Mesothelial cell of epicardium (in vitro differentiated cells): Measurements from ENCODE around the gene CTNNA2. TPM values are rescaled to one million over a fixed set of nuclear protein-coding genes. Genes with fewer than 3 reads are reported as not detected.

ENCODE experiments used
- DNase-seq, 2 experiments: peaks; one replicate each; pipeline ENCODE4 v3.0.0; 2021; ENCODE audit warnings: low spot score in 2 of 2; ENCODE audit not compliant: unreplicated experiment in 2 of 2
- H3K27ac Mint-ChIP-seq: 2 replicates; pipeline ENCODE4 v1.8.0; 2021; ENCODE audit warnings: mixed read lengths
- H3K27me3 Mint-ChIP-seq: 2 replicates; pipeline ENCODE4 v1.8.0; 2021; ENCODE audit warnings: low read depth, mixed read lengths
- H3K36me3 Mint-ChIP-seq: 2 replicates; pipeline ENCODE4 v1.8.0; 2021; ENCODE audit warnings: mixed read lengths
- H3K4me1 Mint-ChIP-seq: 2 replicates; pipeline ENCODE4 v1.8.0; 2021; ENCODE audit warnings: mixed read lengths
- H3K4me3 Mint-ChIP-seq: 2 replicates; pipeline ENCODE4 v1.8.0; 2021; ENCODE audit warnings: mild to moderate bottlenecking, moderate library complexity, mixed read lengths
- H3K9me3 Mint-ChIP-seq: 2 replicates; pipeline ENCODE4 v1.8.0; 2021; ENCODE audit warnings: mixed read lengths
- total RNA-seq: library from RNA; stranded (reverse); gene quantifications from 3 replicates; pipeline ENCODE4 v1.2.1, GENCODE V29; 2021
- TF ChIP-seq, protein P1 (sequence below): fragments of 200-600 bp; sonication (generic); IDR thresholded peaks from one replicate; pipeline ENCODE4 v1.5.0; 2021; ENCODE audit warnings: antibody characterized with exemption; ENCODE audit not compliant: unreplicated experiment

Gene CTNNA2
- total RNA-seq, 1 donor from 2014 or later: 4.9 TPM

DNA sequence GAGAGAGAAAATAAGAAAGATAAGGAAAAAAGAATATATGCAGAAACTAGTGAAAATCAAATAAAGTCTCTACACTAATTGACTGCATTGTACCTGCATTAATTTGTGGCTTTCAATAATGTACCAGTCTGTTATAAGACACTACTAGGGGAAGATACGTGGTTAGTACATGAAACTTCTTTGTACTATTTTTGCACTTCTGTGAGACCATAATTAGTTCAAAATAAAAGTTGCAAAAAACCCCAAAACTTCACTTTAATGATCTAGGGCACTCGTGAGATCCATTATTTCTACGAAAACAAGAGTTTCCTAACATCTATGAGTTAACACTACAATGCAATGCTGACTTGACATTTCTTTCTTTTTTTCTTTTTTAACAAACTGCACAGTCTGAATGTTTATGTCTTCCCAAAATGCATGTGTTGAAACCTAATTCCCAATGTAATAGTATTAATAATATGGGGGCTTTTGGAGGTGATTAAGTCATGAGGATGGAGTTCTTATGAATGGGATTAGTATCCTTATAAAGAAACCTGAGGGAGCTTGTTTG, 954.5 kb downstream of the CTNNA2 start:
- Mint-ChIP-seq H3K27me3 (no peaks in the 10 kb centered on the region), H3K27ac (no peak overlapping the region), H3K4me1 (peaks cover 2% of the 10 kb centered on the region), H3K4me3 (no peak overlapping the region), H3K36me3 (peaks cover 18% of the 10 kb centered on the region), H3K9me3 (peaks cover 42% of the 10 kb centered on the region)
- DNase-seq: no peak
- TF ChIP-seq, protein P1, sequence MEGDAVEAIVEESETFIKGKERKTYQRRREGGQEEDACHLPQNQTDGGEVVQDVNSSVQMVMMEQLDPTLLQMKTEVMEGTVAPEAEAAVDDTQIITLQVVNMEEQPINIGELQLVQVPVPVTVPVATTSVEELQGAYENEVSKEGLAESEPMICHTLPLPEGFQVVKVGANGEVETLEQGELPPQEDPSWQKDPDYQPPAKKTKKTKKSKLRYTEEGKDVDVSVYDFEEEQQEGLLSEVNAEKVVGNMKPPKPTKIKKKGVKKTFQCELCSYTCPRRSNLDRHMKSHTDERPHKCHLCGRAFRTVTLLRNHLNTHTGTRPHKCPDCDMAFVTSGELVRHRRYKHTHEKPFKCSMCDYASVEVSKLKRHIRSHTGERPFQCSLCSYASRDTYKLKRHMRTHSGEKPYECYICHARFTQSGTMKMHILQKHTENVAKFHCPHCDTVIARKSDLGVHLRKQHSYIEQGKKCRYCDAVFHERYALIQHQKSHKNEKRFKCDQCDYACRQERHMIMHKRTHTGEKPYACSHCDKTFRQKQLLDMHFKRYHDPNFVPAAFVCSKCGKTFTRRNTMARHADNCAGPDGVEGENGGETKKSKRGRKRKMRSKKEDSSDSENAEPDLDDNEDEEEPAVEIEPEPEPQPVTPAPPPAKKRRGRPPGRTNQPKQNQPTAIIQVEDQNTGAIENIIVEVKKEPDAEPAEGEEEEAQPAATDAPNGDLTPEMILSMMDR: no peak

DNA sequence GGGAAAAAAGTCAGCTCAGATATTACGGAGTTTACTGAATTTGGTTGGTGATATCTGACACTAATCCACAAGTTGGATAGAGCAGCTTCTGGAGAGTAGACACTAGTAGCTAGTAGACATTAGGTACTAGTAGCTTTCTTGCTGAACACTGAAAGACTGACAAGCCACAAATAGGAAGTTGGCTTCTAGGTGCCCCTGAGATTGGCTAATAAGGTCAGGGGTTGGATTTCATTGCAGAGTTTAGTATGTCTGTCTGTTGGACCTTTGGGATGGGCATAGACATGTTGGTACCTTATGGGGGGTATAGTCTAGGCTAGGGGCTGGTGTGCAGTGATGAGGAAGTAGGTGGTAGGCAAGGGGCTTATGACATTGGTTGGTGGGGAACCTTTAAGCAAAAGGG, 956.6 kb downstream of the CTNNA2 start:
- no peak overlapping the region for H3K4me3 Mint-ChIP-seq
- peaks cover 6% of the 10 kb centered on the region for H3K4me1 Mint-ChIP-seq
- H3K9me3 Mint-ChIP-seq: peaks cover 28% of the 10 kb centered on the region
- H3K27ac Mint-ChIP-seq: no peak overlapping the region
- H3K36me3 Mint-ChIP-seq: peaks cover 18% of the 10 kb centered on the region
- H3K27me3 Mint-ChIP-seq: no peaks in the 10 kb centered on the region
- DNase-seq: no peak
- TF ChIP-seq, protein P1: no peak

DNA sequence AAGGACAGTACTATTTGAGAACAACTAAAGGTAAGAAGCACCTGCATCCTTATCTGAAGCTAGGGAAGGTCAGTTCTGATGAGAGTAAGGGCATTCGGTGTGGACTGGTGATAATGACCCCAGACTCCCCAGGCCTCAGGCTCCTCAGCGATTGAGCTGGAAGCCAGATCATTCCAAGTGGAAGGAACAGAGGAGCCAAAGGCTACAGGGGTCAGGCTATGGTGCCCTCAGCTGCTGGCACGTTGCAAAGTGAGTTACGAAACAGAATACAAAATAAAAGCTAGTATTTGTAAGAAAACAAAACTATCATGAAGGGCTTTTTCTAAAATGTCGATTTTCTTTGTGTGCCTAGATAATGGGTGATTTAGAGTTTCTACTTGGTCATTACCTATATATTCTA, 960.2 kb downstream of the CTNNA2 start:
- TF ChIP-seq, protein P1: no peak

DNA sequence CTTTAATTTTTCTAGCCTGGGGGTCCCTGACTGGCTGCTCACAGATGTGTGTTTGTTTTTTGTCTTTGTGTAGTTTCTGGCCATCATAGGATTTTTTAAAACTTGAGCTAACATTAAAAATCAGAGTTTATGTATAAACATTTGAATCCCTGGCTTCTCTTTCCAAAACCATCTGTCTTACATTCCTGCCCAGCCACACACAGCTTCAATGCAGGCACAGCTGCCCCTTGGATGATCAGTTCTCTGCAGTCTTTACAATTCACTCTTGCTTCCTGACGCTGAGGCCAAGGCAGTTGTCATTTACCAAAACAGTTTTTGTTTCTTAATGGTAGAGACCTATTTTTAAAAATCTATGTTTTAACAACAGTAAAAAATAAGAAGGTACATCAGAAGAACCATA, 960.9 kb downstream of the CTNNA2 start:
- no peak for DNase-seq
- H3K9me3 Mint-ChIP-seq: peaks cover 35% of the 10 kb centered on the region

More for the DNA sequence above, 960.2 kb downstream of the CTNNA2 start:
- no peak for DNase-seq
- no peaks in the 10 kb centered on the region for H3K27me3 Mint-ChIP-seq
- peaks cover 21% of the 10 kb centered on the region for H3K4me1 Mint-ChIP-seq
- H3K9me3 Mint-ChIP-seq: peaks cover 28% of the 10 kb centered on the region
- peaks cover 18% of the 10 kb centered on the region for H3K36me3 Mint-ChIP-seq
- H3K27ac Mint-ChIP-seq: no peak overlapping the region
- no peak overlapping the region for H3K4me3 Mint-ChIP-seq

DNA sequence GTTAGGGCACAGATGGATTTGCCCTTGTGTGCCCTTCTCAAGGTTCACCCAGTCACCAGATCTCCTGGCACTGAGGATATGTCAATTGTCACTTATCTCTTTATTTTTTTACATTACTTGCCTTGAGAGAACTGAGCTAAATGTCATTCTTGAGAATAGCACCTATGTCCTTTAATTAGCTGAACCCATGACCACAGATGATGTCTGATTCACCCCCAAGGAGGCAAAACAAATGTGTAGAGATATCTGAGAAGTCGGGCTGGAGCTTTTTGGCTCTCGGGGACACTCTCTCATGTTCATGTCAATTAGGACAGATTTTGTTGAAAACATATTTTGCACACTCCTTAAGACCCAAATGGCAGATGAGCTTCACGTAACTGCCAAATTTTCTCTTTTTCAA, 963.1 kb downstream of the CTNNA2 start:
- peaks cover 7% of the 10 kb centered on the region for H3K36me3 Mint-ChIP-seq
- peaks cover 20% of the 10 kb centered on the region for H3K9me3 Mint-ChIP-seq
- peaks cover 21% of the 10 kb centered on the region for H3K4me1 Mint-ChIP-seq
- H3K27me3 Mint-ChIP-seq: no peaks in the 10 kb centered on the region
- DNase-seq: no peak
- H3K4me3 Mint-ChIP-seq: no peak overlapping the region
- peak overlapping the region; percentile 64 for H3K27ac Mint-ChIP-seq
- TF ChIP-seq, protein P1: no peak

More for the DNA sequence above, 960.9 kb downstream of the CTNNA2 start:
- H3K4me3 Mint-ChIP-seq: no peak overlapping the region
- H3K27me3 Mint-ChIP-seq: no peaks in the 10 kb centered on the region
- peaks cover 18% of the 10 kb centered on the region for H3K36me3 Mint-ChIP-seq
- peaks cover 21% of the 10 kb centered on the region for H3K4me1 Mint-ChIP-seq
- peak overlapping the region; percentile 13 for H3K27ac Mint-ChIP-seq
- TF ChIP-seq, protein P1: no peak
